HepG2 (cell line): ENCODE measurements around the gene ATRIP. TPM values are rescaled to one million over a fixed set of nuclear protein-coding genes. Genes with fewer than 3 reads are reported as not detected.
A peak's percentile ranks its signal among the peaks of the same experiment; 100 is the strongest.

Source experiments
- ATF7 ChIP-seq, 2 experiments: fragments of 450-650 bp in 1 of 2; sonication (generic) in 1 of 2; formaldehyde crosslinking in 1 of 2; IDR thresholded peaks; 2 replicates each; pipeline versions ENCODE4 v1.4.0 to v1.6.1; 2016 to 2020; ENCODE audit warnings: antibody characterized with exemption in 1 of 2, mild to moderate bottlenecking in 1 of 2, missing genetic modification reagents in 1 of 2
- BCL6 ChIP-seq: IDR thresholded peaks from 2 replicates; pipeline ENCODE4 v1.6.1; 2016; ENCODE audit warnings: missing genetic modification reagents, missing compliant biosample characterization
- FOXK1 ChIP-seq: sonication (generic); formaldehyde crosslinking; IDR thresholded peaks from 2 replicates; pipeline ENCODE4 v1.4.0; 2020; ENCODE audit warnings: low read depth, missing genetic modification reagents, borderline replicate concordance
- SALL2 ChIP-seq: sonication (generic); formaldehyde crosslinking; IDR thresholded peaks from 2 replicates; pipeline ENCODE4 v1.8.1; 2023; ENCODE audit warnings: mild to moderate bottlenecking, missing genetic modification reagents, inconsistent platforms
- SCMH1 ChIP-seq: sonication (generic); formaldehyde crosslinking; IDR thresholded peaks from 2 replicates; pipeline ENCODE4 v1.9.0; 2021; ENCODE audit warnings: missing genetic modification reagents, mild to moderate bottlenecking, borderline replicate concordance
- ZFP36L1 ChIP-seq: sonication (generic); formaldehyde crosslinking; IDR thresholded peaks from 2 replicates; pipeline ENCODE4 v1.8.0; 2022; ENCODE audit warnings: mild to moderate bottlenecking, missing genetic modification reagents, moderate library complexity
- ZFYVE20 ChIP-seq: sonication (generic); formaldehyde crosslinking; IDR thresholded peaks from 2 replicates; pipeline ENCODE4 v1.8.0; 2023; ENCODE audit warnings: low read depth, mild to moderate bottlenecking, moderate library complexity, missing genetic modification reagents, borderline replicate concordance
- ZNF235 ChIP-seq: sonication (generic); formaldehyde crosslinking; IDR thresholded peaks from 2 replicates; pipeline ENCODE4 v1.8.1; 2023; ENCODE audit warnings: mild to moderate bottlenecking, missing genetic modification reagents, borderline replicate concordance
- ZNF3 ChIP-seq: IDR thresholded peaks from 2 replicates; pipeline ENCODE4 v1.7.0; 2017; ENCODE audit warnings: inconsistent platforms
- ZNF629 ChIP-seq: sonication (generic); formaldehyde crosslinking; conservative IDR thresholded peaks from 2 replicates; pipeline ENCODE4 v1.5.0; 2020; ENCODE audit warnings: missing genetic modification reagents
- polyA plus RNA-seq, 8 experiments: library from polyadenylated mRNA; depleted of rRNA in 3 of 8; stranded (reverse) in 7 of 8; unstranded in 1 of 8; fragments of >200 nt; fragmentation: Illumina TruSeq in 4 of 8; extraction: Trizol in 4 of 8; gene quantifications; 2 replicates each; pipeline versions ENCODE4 v1.2.1 to v1.2.3, GENCODE V29; 2011 to 2016; ENCODE audit warnings: low read depth in 4 of 8, missing spikeins in 1 of 8, mixed read lengths in 1 of 8; ENCODE audit not compliant: insufficient read depth in 1 of 8
- total RNA-seq, 5 experiments: library from RNA; depleted of rRNA; stranded (reverse); fragments of >200 nt; fragmentation: Illumina TruSeq; extraction: Trizol; gene quantifications; 2 replicates each; pipeline ENCODE4 v1.2.3, GENCODE V29; 2016; ENCODE audit warnings: low read depth in 1 of 5
- TF ChIP-seq, protein P1 (sequence below): sonication (generic); formaldehyde crosslinking; IDR thresholded peaks from 2 replicates; pipeline ENCODE4 v1.4.0; 2020; ENCODE audit warnings: missing genetic modification reagents
- TF ChIP-seq, protein P2 (sequence below): sonication (generic); formaldehyde crosslinking; IDR thresholded peaks from 2 replicates; pipeline ENCODE4 v1.4.0; 2020; ENCODE audit warnings: missing genetic modification reagents
- TF ChIP-seq, protein P3 (sequence below): sonication (generic); formaldehyde crosslinking; IDR thresholded peaks from 2 replicates; pipeline ENCODE4 v1.4.0; 2020; ENCODE audit warnings: missing genetic modification reagents
- TF ChIP-seq, protein P4 (sequence below): sonication (generic); formaldehyde crosslinking; IDR thresholded peaks from 2 replicates; pipeline ENCODE4 v1.8.1; 2023; ENCODE audit warnings: mild to moderate bottlenecking, moderate library complexity, missing genetic modification reagents

ATRIP gene
- total and polyA plus RNA-seq, 2 of the 13 experiments (the other 11 are each of a cell fraction or from before 2014, with no cell fraction given): 5.1 to 12.5 TPM

DNA sequence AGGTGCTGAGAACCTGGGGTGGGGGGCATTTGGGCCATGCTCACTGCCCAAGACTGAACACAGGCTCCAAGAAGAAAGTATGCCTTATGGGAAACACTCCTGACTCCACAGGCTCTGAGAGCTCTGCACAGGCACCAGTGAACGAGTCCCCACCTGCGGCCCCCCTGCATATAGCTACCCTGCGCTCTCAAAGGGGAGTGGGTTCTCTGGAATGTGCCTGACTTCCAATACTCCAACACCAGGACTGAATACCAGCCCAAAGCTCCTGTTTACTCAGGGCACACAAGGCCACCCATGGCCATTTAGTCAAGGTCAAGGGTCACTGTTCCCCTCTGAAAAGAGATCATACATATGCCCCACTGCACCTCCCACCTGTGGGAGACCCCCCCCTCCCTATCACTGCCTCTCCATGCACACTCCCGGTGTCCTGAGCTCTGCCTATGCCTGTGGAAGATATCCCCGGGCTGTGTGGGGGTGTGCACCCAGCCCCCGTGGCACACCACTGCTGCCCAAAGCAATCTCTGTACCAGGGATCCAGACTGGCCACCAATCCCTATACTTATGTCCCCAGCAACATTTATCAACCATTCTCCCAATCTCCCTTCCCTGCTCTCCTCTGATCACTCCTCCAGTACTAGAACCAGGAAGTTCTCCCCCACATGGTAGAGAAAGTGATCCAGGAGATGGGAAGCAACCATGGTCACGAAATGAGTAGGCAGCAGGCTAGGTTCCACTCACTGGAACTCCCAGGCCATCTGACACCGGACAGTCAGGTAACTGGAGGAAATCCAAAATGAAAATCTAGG, 15.1 kb upstream of the ATRIP start (continued):
- TF ChIP-seq, protein P1, sequence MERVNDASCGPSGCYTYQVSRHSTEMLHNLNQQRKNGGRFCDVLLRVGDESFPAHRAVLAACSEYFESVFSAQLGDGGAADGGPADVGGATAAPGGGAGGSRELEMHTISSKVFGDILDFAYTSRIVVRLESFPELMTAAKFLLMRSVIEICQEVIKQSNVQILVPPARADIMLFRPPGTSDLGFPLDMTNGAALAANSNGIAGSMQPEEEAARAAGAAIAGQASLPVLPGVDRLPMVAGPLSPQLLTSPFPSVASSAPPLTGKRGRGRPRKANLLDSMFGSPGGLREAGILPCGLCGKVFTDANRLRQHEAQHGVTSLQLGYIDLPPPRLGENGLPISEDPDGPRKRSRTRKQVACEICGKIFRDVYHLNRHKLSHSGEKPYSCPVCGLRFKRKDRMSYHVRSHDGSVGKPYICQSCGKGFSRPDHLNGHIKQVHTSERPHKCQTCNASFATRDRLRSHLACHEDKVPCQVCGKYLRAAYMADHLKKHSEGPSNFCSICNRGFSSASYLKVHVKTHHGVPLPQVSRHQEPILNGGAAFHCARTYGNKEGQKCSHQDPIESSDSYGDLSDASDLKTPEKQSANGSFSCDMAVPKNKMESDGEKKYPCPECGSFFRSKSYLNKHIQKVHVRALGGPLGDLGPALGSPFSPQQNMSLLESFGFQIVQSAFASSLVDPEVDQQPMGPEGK (CRISPR knock-in tag): peak; percentile 100
- TF ChIP-seq SCMH1 (CRISPR knock-in tag) (no peak), ZNF235 (CRISPR knock-in tag) (no peak), BCL6 (CRISPR knock-in tag) (peak; percentile 80), ATF7 (IDR thresholded peaks at IDR 0.05) (no peak), ATF7 (CRISPR knock-in tag; IDR thresholded peaks at IDR 0.05) (no peak), FOXK1 (peak; percentile 59; the same call in 1 of the 2 replicates), ZFYVE20 (no peak), ZNF629 (CRISPR knock-in tag) (peak; percentile 26; the same call in 1 of the 2 replicates), ZNF3 (CRISPR knock-in tag) (no peak), SALL2 (no peak), ZFP36L1 (CRISPR knock-in tag) (no peak)
- TF ChIP-seq, protein P2, sequence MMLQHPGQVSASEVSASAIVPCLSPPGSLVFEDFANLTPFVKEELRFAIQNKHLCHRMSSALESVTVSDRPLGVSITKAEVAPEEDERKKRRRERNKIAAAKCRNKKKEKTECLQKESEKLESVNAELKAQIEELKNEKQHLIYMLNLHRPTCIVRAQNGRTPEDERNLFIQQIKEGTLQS: no peak; the same call in 1 of the 2 replicates
- TF ChIP-seq, protein P3, sequence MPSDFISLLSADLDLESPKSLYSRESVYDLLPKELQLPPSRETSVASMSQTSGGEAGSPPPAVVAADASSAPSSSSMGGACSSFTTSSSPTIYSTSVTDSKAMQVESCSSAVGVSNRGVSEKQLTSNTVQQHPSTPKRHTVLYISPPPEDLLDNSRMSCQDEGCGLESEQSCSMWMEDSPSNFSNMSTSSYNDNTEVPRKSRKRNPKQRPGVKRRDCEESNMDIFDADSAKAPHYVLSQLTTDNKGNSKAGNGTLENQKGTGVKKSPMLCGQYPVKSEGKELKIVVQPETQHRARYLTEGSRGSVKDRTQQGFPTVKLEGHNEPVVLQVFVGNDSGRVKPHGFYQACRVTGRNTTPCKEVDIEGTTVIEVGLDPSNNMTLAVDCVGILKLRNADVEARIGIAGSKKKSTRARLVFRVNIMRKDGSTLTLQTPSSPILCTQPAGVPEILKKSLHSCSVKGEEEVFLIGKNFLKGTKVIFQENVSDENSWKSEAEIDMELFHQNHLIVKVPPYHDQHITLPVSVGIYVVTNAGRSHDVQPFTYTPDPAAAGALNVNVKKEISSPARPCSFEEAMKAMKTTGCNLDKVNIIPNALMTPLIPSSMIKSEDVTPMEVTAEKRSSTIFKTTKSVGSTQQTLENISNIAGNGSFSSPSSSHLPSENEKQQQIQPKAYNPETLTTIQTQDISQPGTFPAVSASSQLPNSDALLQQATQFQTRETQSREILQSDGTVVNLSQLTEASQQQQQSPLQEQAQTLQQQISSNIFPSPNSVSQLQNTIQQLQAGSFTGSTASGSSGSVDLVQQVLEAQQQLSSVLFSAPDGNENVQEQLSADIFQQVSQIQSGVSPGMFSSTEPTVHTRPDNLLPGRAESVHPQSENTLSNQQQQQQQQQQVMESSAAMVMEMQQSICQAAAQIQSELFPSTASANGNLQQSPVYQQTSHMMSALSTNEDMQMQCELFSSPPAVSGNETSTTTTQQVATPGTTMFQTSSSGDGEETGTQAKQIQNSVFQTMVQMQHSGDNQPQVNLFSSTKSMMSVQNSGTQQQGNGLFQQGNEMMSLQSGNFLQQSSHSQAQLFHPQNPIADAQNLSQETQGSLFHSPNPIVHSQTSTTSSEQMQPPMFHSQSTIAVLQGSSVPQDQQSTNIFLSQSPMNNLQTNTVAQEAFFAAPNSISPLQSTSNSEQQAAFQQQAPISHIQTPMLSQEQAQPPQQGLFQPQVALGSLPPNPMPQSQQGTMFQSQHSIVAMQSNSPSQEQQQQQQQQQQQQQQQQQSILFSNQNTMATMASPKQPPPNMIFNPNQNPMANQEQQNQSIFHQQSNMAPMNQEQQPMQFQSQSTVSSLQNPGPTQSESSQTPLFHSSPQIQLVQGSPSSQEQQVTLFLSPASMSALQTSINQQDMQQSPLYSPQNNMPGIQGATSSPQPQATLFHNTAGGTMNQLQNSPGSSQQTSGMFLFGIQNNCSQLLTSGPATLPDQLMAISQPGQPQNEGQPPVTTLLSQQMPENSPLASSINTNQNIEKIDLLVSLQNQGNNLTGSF: no peak
- TF ChIP-seq, protein P4, sequence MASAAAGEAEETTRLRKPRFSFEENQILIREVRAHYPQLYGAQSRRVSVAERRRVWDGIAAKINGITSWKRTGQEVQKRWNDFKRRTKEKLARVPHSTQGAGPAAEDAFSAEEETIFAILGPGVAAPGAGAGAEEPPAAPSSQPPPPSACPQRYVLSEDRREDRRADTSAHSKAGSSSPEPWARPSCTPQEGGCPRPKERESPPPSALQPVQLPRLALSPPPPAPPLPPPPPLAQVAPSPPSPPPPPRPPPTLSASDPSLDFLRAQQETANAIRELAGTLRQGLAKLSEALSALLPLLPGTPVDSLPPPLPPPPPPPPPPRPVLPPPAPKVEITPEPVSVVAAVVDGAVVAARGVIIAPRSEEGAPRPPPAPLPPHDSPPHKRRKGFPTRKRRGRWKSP (CRISPR knock-in tag): peak; percentile 73
